Lower leg skin (tissue), 3 donors: ENCODE measurements around the gene TUBB6.

Source experiments
- POLR2A ChIP-seq, 2 donors: fragments of 450-650 bp; IDR thresholded peaks; one replicate each; pipeline ENCODE4 v1.6.1; 2016 to 2017; ENCODE audit warnings: antibody characterized with exemption in 2 of 2, mild to moderate bottlenecking in 1 of 2, moderate library complexity in 1 of 2
- TF ChIP-seq, protein P1 (sequence below), 3 donors: fragments of 450-650 bp; IDR thresholded peaks; one replicate each; pipeline ENCODE4 v1.5.1; 2016; ENCODE audit warnings: antibody characterized with exemption in 3 of 3, mild to moderate bottlenecking in 3 of 3, moderate library complexity in 2 of 3

GRCh38 chr18:12345491-12346239 is 37.6 kb downstream of the TUBB6 start:
- TF ChIP-seq, protein P1, sequence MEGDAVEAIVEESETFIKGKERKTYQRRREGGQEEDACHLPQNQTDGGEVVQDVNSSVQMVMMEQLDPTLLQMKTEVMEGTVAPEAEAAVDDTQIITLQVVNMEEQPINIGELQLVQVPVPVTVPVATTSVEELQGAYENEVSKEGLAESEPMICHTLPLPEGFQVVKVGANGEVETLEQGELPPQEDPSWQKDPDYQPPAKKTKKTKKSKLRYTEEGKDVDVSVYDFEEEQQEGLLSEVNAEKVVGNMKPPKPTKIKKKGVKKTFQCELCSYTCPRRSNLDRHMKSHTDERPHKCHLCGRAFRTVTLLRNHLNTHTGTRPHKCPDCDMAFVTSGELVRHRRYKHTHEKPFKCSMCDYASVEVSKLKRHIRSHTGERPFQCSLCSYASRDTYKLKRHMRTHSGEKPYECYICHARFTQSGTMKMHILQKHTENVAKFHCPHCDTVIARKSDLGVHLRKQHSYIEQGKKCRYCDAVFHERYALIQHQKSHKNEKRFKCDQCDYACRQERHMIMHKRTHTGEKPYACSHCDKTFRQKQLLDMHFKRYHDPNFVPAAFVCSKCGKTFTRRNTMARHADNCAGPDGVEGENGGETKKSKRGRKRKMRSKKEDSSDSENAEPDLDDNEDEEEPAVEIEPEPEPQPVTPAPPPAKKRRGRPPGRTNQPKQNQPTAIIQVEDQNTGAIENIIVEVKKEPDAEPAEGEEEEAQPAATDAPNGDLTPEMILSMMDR (IDR thresholded peaks at IDR 0.05): no peak
- TF ChIP-seq POLR2A (IDR thresholded peaks at IDR 0.05): no peak
